Measurements from ENCODE around the gene BCL6B. TPM values are rescaled to one million over a fixed set of nuclear protein-coding genes. Genes with fewer than 3 reads are reported as not detected.
A peak's percentile ranks its signal among the peaks of the same experiment; 100 is the strongest.

BCL6B gene
- total RNA-seq, 1 donor = not detected

DNA sequence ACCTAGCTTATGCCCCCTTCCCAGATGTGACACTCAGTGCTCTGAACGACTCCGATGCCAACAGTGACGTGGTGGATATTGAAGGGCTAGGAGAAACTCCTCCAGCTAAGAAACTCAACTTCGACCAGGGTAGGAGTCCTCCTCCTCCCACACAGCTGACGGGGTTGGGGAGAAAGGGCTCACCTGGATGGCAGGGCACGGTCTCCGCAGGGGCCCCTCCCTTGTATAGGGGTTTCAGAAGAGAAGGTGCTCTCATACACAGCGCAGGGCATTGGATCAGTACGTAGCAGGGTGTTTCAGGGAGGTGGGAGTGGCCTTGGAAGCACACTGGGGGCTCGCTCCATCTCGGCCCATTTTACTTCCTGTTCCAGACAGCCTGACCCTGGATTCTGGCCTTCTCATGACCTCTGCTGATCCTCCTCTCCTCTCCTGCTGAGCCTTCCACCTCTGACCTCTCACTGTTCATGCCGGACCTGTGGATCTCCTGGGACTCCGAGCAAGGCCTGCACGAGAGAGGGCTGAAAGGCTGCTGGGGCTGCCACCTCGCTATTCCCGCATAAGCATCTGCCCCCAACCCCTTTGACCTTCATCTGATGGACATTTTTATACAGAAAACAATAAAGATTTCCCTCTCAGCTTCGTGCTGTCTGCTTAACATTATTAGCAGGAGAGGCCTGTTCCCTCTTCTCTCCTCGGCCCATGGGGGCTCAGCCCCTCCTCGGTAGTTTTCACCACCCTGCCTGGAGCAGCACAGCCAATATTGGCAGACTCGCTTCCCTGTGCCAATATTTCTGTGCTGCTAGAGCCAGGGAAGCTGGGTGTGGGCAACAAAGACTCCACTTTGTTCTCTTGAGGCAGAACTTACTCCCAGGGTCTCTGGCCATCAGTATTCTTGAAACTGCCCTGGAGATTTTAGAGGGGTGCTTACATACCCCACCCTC is 5.7 kb upstream of the BCL6B start:
- DNase-seq (ENCODE audit: low read depth) = no peak
- TF ChIP-seq, protein P1, sequence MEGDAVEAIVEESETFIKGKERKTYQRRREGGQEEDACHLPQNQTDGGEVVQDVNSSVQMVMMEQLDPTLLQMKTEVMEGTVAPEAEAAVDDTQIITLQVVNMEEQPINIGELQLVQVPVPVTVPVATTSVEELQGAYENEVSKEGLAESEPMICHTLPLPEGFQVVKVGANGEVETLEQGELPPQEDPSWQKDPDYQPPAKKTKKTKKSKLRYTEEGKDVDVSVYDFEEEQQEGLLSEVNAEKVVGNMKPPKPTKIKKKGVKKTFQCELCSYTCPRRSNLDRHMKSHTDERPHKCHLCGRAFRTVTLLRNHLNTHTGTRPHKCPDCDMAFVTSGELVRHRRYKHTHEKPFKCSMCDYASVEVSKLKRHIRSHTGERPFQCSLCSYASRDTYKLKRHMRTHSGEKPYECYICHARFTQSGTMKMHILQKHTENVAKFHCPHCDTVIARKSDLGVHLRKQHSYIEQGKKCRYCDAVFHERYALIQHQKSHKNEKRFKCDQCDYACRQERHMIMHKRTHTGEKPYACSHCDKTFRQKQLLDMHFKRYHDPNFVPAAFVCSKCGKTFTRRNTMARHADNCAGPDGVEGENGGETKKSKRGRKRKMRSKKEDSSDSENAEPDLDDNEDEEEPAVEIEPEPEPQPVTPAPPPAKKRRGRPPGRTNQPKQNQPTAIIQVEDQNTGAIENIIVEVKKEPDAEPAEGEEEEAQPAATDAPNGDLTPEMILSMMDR (IDR thresholded peaks at IDR 0.05; ENCODE audit: insufficient read depth, low read depth, low read length) = no peak

DNA sequence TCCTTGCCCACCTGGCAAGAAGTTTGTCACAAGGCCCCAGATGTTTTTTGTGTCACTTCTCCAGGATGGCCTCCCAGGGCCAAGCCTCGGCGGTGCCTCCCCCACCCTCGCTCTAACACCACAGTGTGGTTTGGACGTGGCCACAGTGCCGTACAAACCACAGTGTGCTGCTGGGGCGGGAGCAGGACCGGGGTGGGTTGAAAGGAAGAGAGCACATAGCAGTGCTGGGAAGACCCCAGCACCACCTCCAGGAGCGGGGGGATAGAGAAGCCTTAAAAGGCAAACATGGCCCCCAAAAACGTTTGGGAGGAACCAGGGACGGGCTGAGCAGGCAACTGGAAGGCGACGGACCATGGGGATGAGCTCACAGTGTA is 5.0 kb upstream of the BCL6B start:
- no peak overlapping the region for H3K4me3 ChIP-seq (ENCODE audit: low read depth, low read length)
- no peak for DNase-seq (ENCODE audit: low read depth)
- TF ChIP-seq, protein P1 (IDR thresholded peaks at IDR 0.05; ENCODE audit: insufficient read depth, low read depth, low read length) = no peak

More for the DNA sequence above, 5.7 kb upstream of the BCL6B start:
- H3K4me3 ChIP-seq (ENCODE audit: low read depth, low read length) = no peak overlapping the region

GRCh38 chr17:7018331-7018964 is 4.4 kb upstream of the BCL6B start:
- TF ChIP-seq, protein P1 (IDR thresholded peaks at IDR 0.05; ENCODE audit: insufficient read depth, low read depth, low read length) = no peak
- H3K4me3 ChIP-seq (ENCODE audit: low read depth, low read length) = no peak overlapping the region
- DNase-seq (ENCODE audit: low read depth) = no peak

DNA sequence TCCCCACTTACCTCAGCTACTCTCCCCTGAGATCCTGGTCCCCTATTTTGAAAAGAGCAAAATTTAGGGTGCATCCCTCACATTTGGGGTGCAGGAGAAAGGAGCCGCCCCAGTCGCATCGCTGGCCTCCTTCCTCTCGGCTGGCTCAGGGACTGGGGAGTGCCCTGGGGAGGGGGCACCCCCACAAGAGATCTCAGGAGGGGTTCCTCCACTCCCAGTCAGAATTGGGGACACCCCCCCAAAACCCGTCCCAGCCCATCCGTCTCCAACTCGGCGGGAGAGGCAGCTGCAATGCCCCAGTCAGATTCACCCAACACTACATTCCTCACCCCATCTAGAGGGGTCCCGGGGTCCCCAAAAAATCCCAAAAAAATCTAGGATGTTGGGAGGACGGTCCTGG is 3.5 kb upstream of the BCL6B start:
- DNase-seq (ENCODE audit: low read depth) = no peak
- TF ChIP-seq, protein P1 (IDR thresholded peaks at IDR 0.05; ENCODE audit: insufficient read depth, low read depth, low read length) = no peak
- no peak overlapping the region for H3K4me3 ChIP-seq (ENCODE audit: low read depth, low read length)

DNA sequence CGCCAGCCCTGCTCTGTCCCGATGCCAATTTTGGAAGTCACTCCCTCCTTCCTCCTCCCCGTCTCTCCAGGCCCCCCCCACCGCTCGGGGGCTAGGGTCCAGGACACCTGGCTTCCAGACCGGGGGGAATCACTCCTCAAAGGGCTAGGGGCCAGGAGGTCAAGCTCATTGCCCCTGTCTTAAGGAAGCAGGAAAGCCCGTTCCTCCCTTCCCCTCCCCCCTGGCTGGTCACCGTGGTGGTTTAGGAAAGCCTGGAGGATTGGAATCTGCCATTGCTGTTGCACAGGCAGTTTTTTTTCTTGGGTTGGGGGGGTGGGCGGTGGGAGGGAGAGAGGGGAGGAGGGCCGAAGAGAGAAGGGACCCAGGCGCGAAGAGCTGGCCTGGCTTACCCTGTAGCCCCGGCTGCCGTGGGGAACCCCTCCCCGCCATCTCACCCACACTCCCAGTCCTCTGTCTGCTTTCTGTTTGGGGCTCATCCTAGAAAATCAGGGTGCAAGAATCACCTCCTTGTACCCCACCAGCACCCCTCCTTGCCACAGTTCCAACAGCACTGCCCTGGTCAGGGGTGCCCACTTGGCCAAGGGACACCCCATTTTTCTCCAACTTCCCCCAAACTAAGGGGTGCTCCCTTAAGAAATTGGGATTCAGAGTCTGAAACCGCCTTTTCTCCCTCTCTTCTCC is 2.9 kb upstream of the BCL6B start:
- DNase-seq (ENCODE audit: low read depth) = peak; percentile 40

More for the DNA sequence above, 2.9 kb upstream of the BCL6B start:
- peak overlapping the region; percentile 52 for H3K4me3 ChIP-seq (ENCODE audit: low read depth, low read length)
- TF ChIP-seq, protein P1 (IDR thresholded peaks at IDR 0.05; ENCODE audit: insufficient read depth, low read depth, low read length) = no peak

All from fibroblast of villous mesenchyme (primary cell).